Transverse colon (tissue), 4 donors: ENCODE measurements around the gene FER1L5. TPM values are rescaled to one million over a fixed set of nuclear protein-coding genes. Genes with fewer than 3 reads are reported as not detected.

Experiments
- DNase-seq: peaks from one replicate; pipeline ENCODE4 v3.0.0-alpha.2; 2019
- H3K27ac ChIP-seq, 4 donors: fragments of 200-600 bp; sonication (generic); 2 replicates each; pipeline ENCODE4 v1.5.1; 2016 to 2018; ENCODE audit warnings: inconsistent platforms in 4 of 4
- H3K27me3 ChIP-seq: fragments of 200-600 bp; sonication (generic); 2 replicates; pipeline ENCODE4 v1.5.1; 2017; ENCODE audit warnings: inconsistent platforms
- H3K36me3 ChIP-seq, 4 donors: fragments of 200-600 bp; sonication (generic); 2 replicates each; pipeline ENCODE4 v1.5.1; 2017 to 2019; ENCODE audit warnings: inconsistent platforms in 4 of 4
- H3K4me1 ChIP-seq, 4 donors: fragments of 200-600 bp; sonication (generic); 2 replicates each; pipeline ENCODE4 v1.5.1; 2017 to 2020; ENCODE audit warnings: inconsistent platforms in 4 of 4
- H3K4me3 ChIP-seq, 4 donors: fragments of 200-600 bp; sonication (generic); 1 replicate in 1 of 4; 2 replicates in 3 of 4; pipeline versions ENCODE4 v1.5.1 to v1.6.1; 2017 to 2019; ENCODE audit warnings: inconsistent platforms in 4 of 4
- H3K9me3 ChIP-seq, 2 donors: fragments of 200-600 bp; sonication (generic); 2 replicates each; pipeline ENCODE4 v1.5.1; 2017 to 2019; ENCODE audit warnings: inconsistent platforms in 2 of 2
- EP300 ChIP-seq: sonication (generic); formaldehyde crosslinking; IDR thresholded peaks from one replicate; pipeline ENCODE4 v1.6.1; 2017; ENCODE audit warnings: antibody characterized with exemption, low read depth
- POLR2A ChIP-seq: fragments of 450-650 bp; IDR thresholded peaks from one replicate; pipeline ENCODE4 v1.6.1; 2016; ENCODE audit warnings: antibody characterized with exemption, mild to moderate bottlenecking, moderate library complexity
- POLR2AphosphoS5 ChIP-seq, 3 donors: sonication (generic); formaldehyde crosslinking; IDR thresholded peaks; one replicate each; pipeline ENCODE4 v1.6.1; 2016; ENCODE audit warnings: antibody characterized with exemption in 3 of 3
- WGBS, 2 donors: methylation state at CpG; one replicate each; pipeline ENCODE4 v1.1.5; 2018; ENCODE audit warnings: low coverage in 1 of 2; 5-methylcytosine and 5-hydroxymethylcytosine counted together
- in situ Hi-C, 4 donors: fragments of 200-750 bp; cut with MboI; loops; one replicate each; pipeline versions ENCODE4 v1.15.0 to v1.15.1; 2017; ENCODE audit warnings: low sequenced_read_pairs in 3 of 4, low pct_ligation_motif_present in 1 of 4, low pct_unique_long_range_greater_than_20kb in 1 of 4
- intact Hi-C: fragments of 100-400 bp; cut with DNase I; formaldehyde crosslinking; loops from one replicate; pipeline ENCODE4 v1.15.1; 2023; ENCODE audit warnings: low total_unique reads
- total RNA-seq, 4 donors: library from RNA; depleted of rRNA; stranded (reverse); fragments of >200 nt; gene quantifications; one replicate each; pipeline ENCODE4 v1.1.0, GENCODE V29; 2016
- TF ChIP-seq, protein P1 (sequence below), 5 experiments: fragments of 200-600 bp in 3 of 5; fragments of 450-650 bp in 2 of 5; sonication (generic) in 3 of 5; IDR thresholded peaks; 1 replicate in 2 of 5; 2 replicates in 3 of 5; pipeline ENCODE4 v1.5.1; 2016 to 2017; ENCODE audit warnings: antibody characterized with exemption in 5 of 5, inconsistent platforms in 3 of 5, mild to moderate bottlenecking in 2 of 5, moderate library complexity in 1 of 5

FER1L5 gene
- total RNA-seq, 4 donors from 2014 or later, result not detected

DNA sequence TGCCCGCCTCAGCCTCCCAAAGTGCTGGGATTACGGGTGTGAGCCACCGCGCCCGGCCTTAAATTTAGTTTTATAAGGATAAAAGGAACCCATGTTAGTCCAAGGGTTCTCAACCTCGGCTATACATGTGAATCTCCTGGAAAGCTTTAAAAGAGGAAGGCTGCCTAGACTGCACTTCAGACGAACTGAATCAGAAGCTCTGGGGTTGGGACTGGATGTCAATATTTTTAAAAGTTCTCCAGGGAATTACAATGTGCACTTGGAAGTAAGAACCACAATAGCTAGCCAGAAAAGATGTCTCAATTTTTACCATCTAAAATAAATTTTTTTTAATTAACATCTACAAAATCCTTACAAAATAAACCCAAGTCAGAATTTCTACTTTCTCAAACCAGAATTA lies 87.2 kb downstream of the FER1L5 start:
- no peaks in the 10 kb centered on the region for H3K9me3 ChIP-seq
- H3K27ac ChIP-seq, result no peak overlapping the region
- peaks cover 0 to 68% (median 33%) of the 10 kb centered on the region in 4 donors for H3K36me3 ChIP-seq
- no peak for TF ChIP-seq POLR2A
- no peak for TF ChIP-seq EP300
- TF ChIP-seq, protein P1, sequence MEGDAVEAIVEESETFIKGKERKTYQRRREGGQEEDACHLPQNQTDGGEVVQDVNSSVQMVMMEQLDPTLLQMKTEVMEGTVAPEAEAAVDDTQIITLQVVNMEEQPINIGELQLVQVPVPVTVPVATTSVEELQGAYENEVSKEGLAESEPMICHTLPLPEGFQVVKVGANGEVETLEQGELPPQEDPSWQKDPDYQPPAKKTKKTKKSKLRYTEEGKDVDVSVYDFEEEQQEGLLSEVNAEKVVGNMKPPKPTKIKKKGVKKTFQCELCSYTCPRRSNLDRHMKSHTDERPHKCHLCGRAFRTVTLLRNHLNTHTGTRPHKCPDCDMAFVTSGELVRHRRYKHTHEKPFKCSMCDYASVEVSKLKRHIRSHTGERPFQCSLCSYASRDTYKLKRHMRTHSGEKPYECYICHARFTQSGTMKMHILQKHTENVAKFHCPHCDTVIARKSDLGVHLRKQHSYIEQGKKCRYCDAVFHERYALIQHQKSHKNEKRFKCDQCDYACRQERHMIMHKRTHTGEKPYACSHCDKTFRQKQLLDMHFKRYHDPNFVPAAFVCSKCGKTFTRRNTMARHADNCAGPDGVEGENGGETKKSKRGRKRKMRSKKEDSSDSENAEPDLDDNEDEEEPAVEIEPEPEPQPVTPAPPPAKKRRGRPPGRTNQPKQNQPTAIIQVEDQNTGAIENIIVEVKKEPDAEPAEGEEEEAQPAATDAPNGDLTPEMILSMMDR (IDR thresholded peaks at IDR 0.05), result no peak
- TF ChIP-seq POLR2AphosphoS5 (IDR thresholded peaks at IDR 0.05), result no peak
- no peak overlapping the region for H3K4me3 ChIP-seq
- H3K4me1 ChIP-seq, result no peaks in the 10 kb centered on the region
- intact Hi-C loops (no loop called here), in situ Hi-C loops (no loop called here)
- DNase-seq, result no peak
- WGBS, 2 donors, result 83 to 91% methylated on average over 2 to 7 of the region's 7 CpGs
- no peaks in the 10 kb centered on the region for H3K27me3 ChIP-seq

DNA sequence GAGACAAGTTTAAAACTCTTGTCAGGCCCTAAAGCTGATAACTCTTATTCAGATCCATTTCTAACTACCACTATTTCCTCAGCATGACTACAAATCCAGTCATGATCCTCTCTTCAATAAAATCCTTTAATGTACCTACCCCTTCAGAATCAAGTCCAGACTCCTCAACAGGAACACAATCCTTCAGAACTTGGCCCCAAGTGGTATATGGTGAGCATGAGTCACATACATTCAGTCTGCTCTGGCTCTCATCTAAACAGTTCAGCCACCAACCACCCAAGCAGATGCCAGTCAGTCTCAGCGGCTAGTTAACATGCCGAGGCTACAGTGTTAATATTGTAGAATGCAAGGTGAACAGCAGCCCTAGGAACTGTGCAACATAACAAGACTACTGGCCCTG lies 87.6 kb downstream of the FER1L5 start:
- H3K27ac ChIP-seq, result no peak overlapping the region
- 100% methylated on average over 2 of the region's 2 CpGs for WGBS, 2 donors

DNA sequence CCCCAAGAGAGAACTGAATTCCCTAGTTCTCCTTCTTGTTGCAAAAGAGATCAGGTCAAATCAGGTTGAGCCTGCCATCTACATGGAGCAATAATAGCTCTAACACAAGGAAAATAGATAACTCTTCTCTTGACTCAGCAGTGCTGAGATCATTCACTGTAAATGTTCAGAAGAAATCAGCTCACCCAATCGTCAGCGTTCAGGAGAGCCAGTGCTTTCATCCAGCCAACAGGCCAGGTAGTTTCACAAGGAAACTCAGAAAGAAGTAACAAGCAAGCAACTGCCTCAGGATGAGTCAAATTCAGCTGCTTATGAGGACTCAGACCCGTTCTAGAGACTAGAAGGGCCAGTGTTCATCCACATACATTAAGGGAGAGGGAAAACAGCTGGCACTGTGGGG lies 91.4 kb downstream of the FER1L5 start:
- in situ Hi-C loops (no loop called here), intact Hi-C loops (no loop called here)
- H3K36me3 ChIP-seq, result peaks cover 0 to 51% (median 18%) of the 10 kb centered on the region in 4 donors
- H3K27me3 ChIP-seq, result no peaks in the 10 kb centered on the region
- DNase-seq, result no peak
- H3K4me1 ChIP-seq, result peaks cover 4 to 22% (median 11%) of the 10 kb centered on the region in 4 donors
- no peak overlapping the region for H3K4me3 ChIP-seq
- no peaks in the 10 kb centered on the region for H3K9me3 ChIP-seq
- WGBS, 2 donors, result 38 to 79% methylated on average over 1 to 3 of the region's 3 CpGs
- TF ChIP-seq, protein P1 (IDR thresholded peaks at IDR 0.05), result no peak
- TF ChIP-seq POLR2A, result no peak
- no peak overlapping the region for H3K27ac ChIP-seq

More for the DNA sequence above, 87.6 kb downstream of the FER1L5 start:
- Histone ChIP-seq H3K4me1 (peaks cover 0 to 5% (median 0%) of the 10 kb centered on the region in 4 donors), H3K9me3 (no peaks in the 10 kb centered on the region), H3K27me3 (no peaks in the 10 kb centered on the region), H3K36me3 (peaks cover 0 to 70% (median 33%) of the 10 kb centered on the region in 4 donors), H3K4me3 (no peak overlapping the region)
- no peak for TF ChIP-seq POLR2A
- TF ChIP-seq, protein P1 (IDR thresholded peaks at IDR 0.05), result no peak
- TF ChIP-seq POLR2AphosphoS5 (IDR thresholded peaks at IDR 0.05), result no peak
- TF ChIP-seq EP300, result no peak
- intact Hi-C loops, result no loop called here
- in situ Hi-C loops, result no loop called here
- no peak for DNase-seq

DNA sequence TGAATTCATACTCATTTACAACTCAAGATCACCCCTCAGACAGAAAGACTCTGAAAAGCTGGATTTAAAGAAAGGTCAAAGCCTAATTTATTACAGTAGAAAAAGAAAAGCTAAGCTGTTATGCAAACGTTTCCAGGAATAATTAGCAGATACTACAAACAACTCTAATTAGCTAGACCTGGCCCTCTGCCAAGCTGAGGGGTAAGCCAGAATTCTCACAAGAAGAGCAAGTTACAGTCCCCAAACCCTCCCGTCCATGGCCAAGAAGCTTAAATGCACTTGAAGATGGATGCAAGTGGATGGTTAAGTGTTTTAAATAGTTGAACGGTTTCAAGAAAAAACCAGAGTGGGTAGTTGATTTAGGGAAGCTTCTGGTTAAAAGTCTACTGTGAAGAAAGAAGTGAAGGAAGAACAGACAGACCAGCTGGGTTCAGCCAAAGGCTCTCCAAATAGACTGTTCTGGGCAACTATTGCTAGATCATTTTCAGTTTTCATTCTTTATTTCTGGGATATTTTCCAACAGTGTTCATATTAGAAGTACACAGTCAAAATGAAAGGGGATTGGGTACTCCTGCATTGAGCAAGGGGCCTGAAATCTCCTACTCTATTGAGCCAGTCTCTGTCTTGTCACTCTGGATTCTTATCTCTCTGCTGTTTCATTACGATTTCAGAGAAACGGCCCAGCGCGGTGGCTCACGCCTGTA lies 92.5 kb downstream of the FER1L5 start:
- H3K27ac ChIP-seq, result peak overlapping the region in 1 of 4 donors; percentile 8
- H3K4me1 ChIP-seq, result peaks cover 4 to 27% (median 16%) of the 10 kb centered on the region in 4 donors
- no peak for TF ChIP-seq POLR2A
- no peak for TF ChIP-seq EP300
- TF ChIP-seq, protein P1 (IDR thresholded peaks at IDR 0.05), result no peak
- TF ChIP-seq POLR2AphosphoS5 (IDR thresholded peaks at IDR 0.05), result no peak
- peaks cover 0 to 40% (median 15%) of the 10 kb centered on the region in 4 donors for H3K36me3 ChIP-seq
- 78 to 80% methylated on average over 8 of the region's 8 CpGs for whole genome bisulfite sequencing, 2 donors
- DNase-seq, result no peak
- H3K27me3 ChIP-seq, result no peaks in the 10 kb centered on the region
- intact Hi-C loops (no loop called here), in situ Hi-C loops (no loop called here)
- no peaks in the 10 kb centered on the region for H3K9me3 ChIP-seq
- no peak overlapping the region for H3K4me3 ChIP-seq
